Activated T-cell treated with anti-CD3 and anti-CD28 coated beads for 24 hours (primary cell): ENCODE measurements around the gene EXOC6.

Experiments
- DNase-seq: peaks from one replicate; pipeline ENCODE4 v3.0.0-alpha.2; 2020; ENCODE audit warnings: low read depth

Gene EXOC6, protein sequence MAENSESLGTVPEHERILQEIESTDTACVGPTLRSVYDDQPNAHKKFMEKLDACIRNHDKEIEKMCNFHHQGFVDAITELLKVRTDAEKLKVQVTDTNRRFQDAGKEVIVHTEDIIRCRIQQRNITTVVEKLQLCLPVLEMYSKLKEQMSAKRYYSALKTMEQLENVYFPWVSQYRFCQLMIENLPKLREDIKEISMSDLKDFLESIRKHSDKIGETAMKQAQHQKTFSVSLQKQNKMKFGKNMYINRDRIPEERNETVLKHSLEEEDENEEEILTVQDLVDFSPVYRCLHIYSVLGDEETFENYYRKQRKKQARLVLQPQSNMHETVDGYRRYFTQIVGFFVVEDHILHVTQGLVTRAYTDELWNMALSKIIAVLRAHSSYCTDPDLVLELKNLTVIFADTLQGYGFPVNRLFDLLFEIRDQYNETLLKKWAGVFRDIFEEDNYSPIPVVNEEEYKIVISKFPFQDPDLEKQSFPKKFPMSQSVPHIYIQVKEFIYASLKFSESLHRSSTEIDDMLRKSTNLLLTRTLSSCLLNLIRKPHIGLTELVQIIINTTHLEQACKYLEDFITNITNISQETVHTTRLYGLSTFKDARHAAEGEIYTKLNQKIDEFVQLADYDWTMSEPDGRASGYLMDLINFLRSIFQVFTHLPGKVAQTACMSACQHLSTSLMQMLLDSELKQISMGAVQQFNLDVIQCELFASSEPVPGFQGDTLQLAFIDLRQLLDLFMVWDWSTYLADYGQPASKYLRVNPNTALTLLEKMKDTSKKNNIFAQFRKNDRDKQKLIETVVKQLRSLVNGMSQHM

DNA sequence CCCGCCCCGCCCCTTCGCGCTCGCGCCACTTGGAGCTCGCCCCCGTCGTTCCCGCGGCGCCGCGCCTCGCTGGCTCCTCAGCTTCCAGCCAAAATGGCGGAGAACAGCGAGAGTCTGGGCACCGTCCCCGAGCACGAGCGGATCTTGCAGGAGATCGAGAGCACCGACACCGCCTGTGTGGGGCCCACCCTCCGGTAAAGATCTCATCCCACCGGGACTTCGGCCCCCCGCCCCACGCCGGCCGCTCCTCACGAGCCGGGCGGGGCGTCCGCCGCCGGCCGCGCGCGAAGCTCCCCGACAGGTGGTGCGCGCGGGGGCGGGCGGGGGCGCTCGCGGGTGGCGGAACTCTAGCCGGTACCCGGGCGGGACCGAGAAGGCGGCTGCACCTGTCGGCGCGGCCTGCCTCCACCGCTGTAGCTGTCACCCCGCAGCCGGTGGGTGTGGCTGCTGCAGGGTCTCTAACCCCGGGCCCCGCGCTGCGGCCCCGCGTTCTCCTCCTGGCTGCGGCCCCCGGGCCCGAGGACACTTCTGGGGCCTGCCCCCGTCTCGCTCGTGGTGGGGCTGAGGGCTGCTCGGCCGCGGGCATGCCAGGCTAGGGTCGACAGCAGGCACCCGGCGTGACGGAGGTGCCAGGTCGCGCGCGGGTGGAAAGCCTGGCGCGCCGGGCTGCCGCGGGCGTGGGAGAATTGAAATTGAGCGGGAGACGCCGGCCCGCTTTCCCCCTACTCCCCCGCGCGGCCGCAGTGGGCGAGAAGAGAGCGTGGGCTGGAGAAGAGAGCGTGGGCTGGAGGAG lies at the start of gene EXOC6:
Gene EXOC6, plus strand, starts transcription at position 80 of the 793 bp plus-strand sequence. Its CDS starts 14 bp downstream, at position 94.
- peak; percentile 73 for DNase-seq

DNA sequence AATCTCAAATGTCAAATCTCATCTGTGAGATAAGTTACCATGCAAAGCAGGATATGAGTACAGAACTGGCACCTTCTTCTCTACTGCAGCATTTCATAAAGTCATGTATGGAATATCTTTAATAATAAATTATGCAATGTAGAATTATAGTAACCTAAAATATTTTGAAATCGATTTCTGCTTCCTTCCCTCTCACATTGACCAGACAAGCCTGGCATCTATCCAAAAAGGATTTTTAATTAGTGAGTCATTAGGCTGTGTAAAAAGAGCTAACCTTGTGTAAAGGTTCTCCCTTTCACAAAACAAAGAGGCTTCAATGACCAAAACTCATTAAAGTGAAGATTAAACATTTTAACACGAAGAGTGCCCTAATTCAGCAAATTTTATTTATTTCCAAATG lies 48.8 kb upstream of the EXOC6 start:
- DNase-seq: no peak

DNA sequence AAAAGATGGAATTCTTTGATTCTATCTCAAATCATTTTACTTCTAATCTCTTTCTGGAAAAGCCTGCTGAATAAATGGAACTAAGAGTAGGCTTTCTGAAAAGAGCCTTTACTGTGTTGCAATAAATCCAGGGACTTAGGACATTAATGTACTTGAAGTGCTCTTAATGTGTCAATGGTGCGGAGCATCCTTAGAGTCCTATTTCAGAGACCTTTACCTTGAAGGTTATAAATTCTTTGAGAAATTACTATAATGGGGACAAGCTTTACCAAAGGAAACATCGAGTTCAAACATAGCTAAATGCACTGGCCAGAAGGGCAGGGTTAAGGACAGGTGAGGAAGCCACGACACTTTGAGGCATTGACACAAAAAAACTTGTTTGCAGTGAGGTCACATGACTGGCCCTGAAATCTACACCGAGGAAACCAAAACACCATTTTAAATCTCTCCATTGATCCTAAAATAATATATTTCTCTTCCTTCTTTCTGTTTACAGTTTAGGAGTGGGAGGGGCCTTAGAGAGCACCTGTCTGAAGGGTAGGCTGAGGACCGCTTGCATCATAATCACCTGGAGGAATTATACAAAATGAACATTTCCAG lies 48.1 kb upstream of the EXOC6 start:
- no peak for DNase-seq

DNA sequence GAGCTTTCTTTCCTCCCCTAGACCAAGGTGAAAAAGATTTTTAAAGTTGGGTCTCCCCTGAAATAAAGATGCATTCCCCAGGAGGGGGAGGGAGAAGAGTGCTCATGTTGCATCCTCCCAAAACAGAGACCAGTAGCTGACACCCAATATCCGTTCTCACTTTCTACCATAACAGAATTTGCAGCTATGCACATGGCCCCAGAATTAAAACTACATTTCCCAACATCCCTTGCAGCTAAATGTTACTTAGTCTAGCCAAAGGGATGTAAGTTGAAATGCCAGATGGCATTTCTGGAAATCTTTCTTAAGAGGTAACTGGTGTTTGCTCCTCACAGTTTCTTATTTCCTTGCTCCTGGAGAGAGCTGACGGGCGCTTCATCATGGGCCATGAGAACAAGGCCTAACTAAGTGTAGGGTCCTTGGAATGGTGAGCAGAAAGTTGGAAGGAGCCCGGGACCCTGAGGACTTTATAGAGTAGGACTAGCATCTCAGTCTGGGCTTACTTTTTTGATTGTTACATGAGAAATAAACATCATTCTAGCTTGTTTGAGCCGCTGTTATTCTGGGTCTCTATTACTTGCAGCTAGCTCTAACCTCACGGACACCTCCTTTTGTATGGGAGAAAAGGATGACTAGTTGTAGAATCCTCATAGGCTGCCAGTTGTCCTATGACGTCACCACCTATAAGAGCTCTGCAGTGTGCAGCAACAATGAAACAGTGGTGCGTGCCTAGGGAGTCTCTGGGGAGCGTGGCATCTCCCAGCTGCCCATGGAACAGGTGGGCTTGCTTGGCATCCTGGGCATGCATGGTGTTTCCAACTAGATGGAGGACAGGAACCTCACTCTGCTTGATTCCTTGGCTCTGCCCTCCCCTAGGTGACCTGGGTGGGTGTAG lies 46.1 kb upstream of the EXOC6 start:
- DNase-seq: no peak

DNA sequence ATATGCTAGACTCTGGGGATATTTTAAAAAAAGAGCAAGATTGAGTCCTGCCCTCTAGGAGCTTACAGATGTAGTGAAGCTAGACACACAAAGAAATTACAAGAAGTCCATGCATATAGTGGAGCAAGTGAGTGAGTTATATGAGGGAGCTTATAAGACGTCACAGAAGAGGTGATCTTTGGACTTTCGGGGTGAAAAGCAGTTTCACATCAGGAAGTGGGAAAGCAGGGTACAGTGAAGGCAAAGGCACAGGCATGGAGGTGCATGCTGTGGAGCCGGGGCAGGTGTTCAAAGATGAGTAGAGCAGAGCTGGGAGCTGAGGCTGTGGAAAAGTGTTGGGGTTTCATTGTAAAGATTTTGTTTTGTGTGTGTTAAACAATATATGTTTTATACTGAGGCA lies 38.5 kb upstream of the EXOC6 start:
- no peak for DNase-seq

DNA sequence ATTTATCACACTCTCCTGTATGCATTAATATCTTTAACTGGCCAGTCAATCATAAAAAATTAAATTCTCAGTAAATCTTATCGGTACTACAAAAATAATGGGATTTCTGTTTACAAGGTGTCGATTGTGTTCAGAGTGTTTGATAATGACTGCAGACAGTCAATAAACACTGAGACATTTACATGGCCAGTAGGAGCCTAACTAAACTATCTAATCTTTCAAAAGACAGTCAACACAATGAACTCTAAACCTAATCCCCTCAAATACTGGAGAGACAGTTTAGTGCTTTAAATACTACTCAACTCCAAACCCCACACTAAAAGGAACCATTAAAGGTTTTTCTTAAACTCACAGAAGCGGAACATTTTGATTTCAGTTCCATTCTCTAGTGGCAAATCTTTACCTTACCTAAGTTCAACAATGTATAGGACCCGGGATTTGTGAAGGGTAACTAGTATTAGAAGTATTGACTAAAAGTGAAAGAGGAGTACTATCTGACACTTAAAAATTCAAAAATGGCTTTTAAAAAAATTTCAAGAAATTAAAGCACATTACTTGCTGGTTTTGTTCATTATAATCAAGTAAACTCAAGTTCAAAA lies 37.3 kb upstream of the EXOC6 start:
- no peak for DNase-seq

DNA sequence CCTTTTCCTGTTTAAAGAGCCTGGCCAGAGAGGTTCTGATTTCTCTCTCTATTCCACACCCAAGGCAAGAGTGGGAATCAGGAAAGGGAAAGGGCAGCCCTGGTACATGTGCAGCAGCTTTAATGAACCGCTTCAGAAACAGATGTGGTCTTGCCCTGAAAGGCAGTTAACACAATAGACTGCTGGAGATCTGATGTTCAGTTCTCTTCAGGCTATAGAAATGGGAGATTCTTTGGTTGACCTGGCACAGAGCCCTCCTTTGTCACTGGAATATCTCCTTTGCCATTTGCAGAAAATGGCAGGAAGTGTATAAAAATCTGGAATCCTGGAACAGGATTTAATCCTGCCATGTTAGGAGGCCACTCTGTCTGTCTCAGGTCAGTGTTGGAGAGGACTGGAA lies 36.3 kb upstream of the EXOC6 start:
- DNase-seq: no peak

DNA sequence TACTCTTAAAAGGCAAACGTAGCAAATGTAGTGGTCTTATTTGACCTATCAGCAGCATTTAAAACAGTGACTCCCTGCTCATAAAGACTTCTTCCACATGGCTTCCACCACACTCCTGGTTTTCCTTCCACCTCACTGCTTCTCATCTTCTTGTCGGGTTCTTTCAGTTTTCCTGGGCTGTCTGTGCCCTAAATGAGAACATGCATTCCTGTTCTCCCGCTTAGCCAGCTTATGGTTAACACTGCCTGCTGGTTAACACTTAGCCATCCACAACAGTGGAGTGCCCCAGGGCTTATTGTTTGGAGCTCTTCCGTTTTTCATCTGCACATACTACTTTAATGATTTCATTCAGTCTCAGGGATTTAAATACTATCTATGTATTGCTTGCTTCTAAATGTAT lies 34.3 kb upstream of the EXOC6 start:
- DNase-seq: no peak

DNA sequence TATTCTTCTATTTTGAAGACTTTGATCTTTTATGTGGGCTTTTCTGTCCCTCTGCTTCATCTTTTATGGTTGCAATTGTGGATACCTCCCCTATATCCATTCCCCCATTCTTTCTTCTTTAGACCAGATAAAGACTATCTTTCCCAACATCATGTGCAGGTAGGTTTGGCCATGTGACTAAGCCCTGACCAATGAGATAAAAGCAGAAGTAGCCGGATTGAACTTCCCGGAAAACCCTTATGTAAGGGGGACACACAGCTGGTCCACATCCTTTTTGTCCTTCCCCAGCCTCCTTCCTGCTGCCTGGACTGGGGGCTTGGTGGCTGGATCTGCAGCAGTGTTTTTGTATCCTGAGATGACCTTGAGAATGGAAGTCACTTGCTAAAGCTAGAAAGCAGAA lies 33.5 kb upstream of the EXOC6 start:
- no peak for DNase-seq

DNA sequence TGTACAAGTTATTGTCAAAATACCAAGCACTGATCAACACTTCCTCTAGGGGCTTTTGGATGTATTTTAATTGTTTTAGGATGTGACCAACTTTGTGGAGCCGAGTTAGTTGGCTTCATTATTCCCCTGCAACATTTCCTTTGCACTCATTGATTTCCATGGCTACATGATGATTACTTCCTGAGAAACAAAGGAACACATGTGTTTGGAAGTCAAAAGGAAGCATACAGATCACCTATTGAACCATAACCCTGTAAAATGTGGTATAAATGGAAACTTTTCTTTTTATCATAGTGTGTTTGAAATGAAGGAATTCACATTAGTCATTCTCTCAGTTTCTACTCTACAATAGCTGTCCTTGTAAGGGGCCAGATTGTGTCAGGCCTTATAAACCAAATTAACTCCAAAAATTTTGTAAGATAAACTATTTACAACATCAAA lies 32.2 kb upstream of the EXOC6 start:
- DNase-seq: no peak

DNA sequence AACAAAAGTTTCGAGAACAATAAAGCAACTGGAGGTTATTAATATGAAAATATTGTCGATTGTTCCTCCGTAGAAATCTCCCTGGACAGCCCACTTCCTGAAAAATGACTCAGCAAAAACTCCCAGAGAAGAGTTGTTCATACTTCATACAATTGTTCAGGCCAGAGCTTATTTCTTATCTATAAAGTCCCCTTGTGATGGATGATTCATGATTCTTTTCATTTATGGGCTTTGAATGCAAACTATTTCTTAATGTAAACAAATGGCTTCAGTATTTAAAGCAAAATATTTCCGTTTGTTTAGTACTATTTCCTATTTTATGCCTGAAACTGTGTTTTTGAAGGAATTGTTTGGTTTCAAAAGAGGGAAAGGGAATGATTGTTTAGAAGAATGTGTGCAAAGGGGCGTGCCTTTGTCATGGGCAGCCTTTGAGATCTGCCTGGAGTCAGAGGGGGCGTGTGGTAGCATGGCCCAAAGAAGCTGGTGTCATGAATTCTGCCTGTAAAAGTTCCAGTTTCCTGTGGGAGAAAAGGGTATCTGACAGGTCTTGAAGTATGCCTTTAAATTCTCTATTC lies 26.2 kb upstream of the EXOC6 start:
- DNase-seq: no peak

DNA sequence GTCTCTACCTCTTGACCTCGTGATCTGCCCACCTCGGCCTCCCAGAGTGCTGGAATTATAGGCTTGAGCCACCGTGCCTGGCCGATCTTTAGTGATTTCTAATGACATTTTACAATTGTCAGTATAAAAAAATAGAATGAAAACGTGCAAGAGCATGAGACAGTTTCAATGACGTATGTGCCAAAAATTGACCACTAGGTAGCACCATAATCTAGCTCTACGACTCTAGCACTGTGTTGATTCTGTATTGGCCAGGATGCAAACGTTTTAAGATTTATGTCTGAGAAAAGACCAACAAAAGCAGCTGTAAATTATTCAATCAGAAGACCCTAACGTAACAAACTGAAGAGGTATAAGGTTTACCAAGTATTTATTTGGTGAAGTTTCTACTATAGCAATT lies 25.4 kb upstream of the EXOC6 start:
- no peak for DNase-seq

DNA sequence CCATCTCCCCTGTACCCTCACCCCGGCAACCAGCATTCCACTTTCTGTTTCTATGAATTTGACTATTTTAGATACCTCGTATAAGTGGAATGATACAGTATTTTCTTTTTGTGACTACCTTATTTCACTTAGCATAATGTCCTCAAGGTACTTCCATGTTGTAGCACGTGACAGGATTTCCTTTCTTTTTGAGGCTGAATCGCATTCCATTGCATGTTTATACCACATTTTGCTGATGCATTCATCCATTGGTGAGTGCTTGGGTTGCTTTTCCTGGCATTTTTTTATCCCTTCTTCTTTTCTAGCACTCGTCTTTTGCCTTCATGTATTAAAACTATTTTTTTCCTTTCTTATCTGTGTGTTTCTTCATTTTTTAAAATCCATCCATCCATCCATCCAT lies 22.3 kb upstream of the EXOC6 start:
- DNase-seq: no peak

DNA sequence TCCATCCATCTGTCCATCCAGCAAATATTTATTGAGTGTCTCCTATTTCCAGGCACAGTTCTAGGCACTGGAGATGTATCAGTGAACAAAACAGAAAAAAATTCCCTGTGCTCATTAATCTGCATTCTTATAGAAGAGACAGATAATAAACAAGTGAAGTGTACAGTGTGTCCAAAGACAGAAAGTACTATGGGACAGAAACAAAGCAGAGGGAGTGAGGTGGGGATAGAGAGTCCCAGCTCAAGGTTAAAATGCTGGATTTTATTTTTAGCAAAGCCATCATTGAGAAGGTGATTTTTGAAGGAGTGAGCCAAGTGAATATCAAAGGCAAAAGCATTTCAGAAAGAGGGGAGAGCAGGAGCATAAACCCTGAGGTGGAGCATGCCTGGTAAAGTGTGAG lies 21.8 kb upstream of the EXOC6 start:
- DNase-seq: no peak

DNA sequence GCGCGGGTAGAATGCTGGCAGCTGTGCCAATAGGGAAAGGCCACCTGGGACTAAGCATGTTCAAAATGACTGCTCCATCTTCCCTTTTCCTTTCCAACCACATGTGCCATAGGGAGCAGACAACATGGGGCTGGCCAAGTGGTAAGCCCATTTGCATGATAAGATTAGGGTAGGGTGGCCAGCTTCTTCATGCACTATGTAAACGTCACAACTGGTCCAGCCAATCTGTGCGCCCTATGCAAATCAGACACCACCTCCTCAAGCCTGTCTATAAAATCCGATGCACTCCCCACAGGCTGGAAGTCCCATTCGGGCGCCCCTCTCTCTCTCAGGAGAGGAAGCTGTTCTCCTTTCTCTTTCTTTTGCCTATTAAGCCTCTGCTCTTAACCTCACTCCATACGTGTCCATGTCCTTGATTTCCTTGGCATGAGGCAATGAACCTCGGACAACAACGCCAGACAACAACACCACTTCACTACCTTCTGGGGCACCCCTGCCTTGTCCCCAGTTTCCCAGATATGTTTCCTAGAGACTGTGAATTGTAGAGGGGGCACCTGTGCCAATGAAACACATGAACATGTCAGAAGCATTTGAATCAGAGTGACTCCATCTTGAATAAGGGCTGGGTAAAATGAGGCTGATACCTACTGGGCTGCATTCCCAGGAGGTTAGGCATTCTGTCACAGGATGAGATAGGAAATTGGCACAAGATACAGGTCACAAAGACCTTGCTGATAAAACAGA lies 19.1 kb upstream of the EXOC6 start:
- no peak for DNase-seq

DNA sequence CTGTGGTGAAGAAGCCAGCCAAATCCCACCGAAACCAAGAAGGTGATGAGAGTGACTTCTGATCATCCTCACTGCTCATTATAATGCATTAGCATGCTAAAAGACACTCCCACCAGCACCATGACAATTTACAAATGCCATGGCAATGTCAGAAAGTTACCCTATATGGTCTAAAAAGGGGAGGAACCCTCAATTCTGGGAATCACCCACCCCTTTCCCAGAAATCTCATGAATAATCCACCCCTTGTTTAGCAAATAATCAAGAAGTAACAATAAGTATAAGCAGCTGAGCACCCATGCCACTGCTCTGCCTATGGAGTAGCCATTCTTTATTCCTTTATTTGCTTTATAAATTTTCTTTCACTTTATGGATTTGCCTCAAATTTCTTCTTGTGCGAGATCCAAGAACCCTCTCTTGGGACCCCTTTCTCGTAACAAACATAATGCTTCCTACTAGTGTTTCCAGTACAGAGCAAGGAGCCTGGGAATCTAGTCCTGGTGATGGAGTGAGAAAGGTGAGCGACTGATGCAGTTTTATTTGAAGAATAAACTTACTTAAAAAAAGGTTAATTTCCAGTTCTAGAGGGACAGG lies 18.4 kb upstream of the EXOC6 start:
- no peak for DNase-seq

DNA sequence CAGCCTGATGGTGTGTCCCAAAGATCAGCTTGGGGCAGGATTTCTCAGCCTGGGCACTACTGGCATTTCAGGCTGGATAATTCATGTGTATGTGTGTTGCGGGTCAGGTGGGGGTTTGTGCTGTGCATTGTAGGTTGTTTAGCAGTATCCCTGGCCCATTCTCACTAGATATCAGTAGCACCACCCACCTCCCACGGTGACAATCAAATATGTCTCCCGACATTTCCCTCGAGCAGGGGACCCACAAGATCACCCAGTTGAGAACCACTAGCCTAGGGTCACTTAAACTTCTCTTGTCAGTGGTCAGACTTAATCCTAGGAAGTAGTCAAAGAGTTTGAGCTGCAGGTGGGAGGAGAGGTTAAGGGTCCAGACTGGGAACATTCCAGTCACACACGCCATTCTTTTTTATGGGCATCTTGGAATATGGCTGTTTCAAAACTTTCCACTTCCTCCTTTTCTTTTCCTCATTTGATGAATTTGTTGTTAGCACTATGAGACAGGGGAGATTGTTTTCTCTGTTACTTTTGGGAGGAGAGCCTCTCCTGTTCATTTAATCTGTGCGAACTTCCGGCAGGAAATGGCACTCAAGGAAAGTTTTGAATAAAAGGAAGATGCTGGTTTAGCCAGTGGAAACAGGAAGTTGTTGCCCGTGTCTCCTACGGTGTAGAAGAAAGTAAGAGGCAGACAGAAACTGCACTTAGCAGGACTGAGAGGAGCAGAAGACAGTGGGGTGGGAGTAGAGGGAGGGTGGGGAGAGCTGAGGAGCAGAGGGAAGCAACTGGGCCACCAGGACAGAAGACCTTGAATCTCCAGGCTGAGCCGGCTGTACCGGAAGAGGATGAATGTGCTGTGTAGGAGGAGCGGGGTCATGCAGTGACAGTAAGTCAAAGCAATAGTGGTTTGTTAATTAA lies 17.6 kb upstream of the EXOC6 start:
- peak; percentile 7 for DNase-seq

DNA sequence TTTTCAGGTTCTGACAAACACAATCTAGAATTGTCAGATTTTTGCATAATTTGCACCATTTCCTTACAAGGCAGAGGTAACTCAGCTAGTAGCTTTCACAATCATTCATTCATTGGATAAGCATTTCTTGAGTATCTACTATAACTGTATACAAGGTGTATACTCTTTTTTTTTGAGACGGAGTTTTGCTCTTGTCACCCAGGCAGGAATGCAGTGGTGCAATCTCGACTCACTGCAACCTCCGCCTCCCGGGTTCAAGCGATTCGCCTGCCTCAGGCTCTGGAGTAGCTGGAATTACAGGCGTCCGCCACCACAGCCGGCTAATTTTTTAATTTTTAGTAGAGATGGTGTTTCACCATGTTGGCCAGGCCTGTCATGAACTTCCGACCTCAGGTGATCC lies 16.2 kb upstream of the EXOC6 start:
- no peak for DNase-seq
